Activated naive CD4-positive, alpha-beta T cell treated with anti-CD3 and anti-CD28 coated beads for 36 hours (primary cell): Measurements from ENCODE around the gene TRPV6. TPM values are rescaled to one million over a fixed set of nuclear protein-coding genes. Genes with fewer than 3 reads are reported as not detected.

Experiments used
- CTCF ChIA-PET: fragments of 350-600 bp; sonication (Branson Sonifier 250); formaldehyde crosslinking; loops from one replicate; lab custom pipeline; 2021; ENCODE audit warnings: antibody characterized with exemption; lab: Charles Lee
- DNase-seq: peaks from one replicate; pipeline ENCODE4 v3.0.0-alpha.2; 2020
- H3K27ac Mint-ChIP-seq: one replicate; pipeline ENCODE4 v1.8.0; 2021; ENCODE audit warnings: mild to moderate bottlenecking, mixed read lengths
- H3K27me3 Mint-ChIP-seq: one replicate; pipeline ENCODE4 v1.8.0; 2021; ENCODE audit warnings: low read depth, mixed read lengths
- H3K36me3 Mint-ChIP-seq: one replicate; pipeline ENCODE4 v1.8.0; 2021; ENCODE audit warnings: low read depth, mixed read lengths
- H3K4me1 Mint-ChIP-seq: one replicate; pipeline ENCODE4 v1.8.0; 2021; ENCODE audit warnings: low read depth, mixed read lengths
- H3K4me3 Mint-ChIP-seq: one replicate; pipeline ENCODE4 v1.8.0; 2021; ENCODE audit warnings: mild to moderate bottlenecking, moderate library complexity, mixed read lengths
- H3K9me3 Mint-ChIP-seq: one replicate; pipeline ENCODE4 v1.8.0; 2021; ENCODE audit warnings: mixed read lengths
- intact Hi-C: fragments of 100-400 bp; cut with micrococcal nuclease; formaldehyde crosslinking; loops from one replicate; pipeline ENCODE4 v1.15.1; 2023
- total RNA-seq, 2 experiments: library from RNA; stranded (reverse); gene quantifications; one replicate each; pipeline ENCODE4 v1.2.3, GENCODE V29; 2021

TRPV6 gene
- total RNA-seq, 2 experiments from 2014 or later: not detected

GRCh38 chr7:142905759-142906158 lies 20.2 kb upstream of the TRPV6 start:
- CTCF ChIA-PET: interaction anchor here (0.7 kb wide), 1 partner anchor 292 kb away, joined by 3 read pairs; no protein-coding TSS in a partner anchor
- intact Hi-C loops: no loop called here
- Mint-ChIP-seq H3K36me3 (peaks cover 1% of the 10 kb centered on the region), H3K27me3 (peaks cover 14% of the 10 kb centered on the region), H3K4me3 (no peak overlapping the region), H3K9me3 (peaks cover 4% of the 10 kb centered on the region), H3K4me1 (no peaks in the 10 kb centered on the region), H3K27ac (no peak overlapping the region)
- no peak for DNase-seq

DNA sequence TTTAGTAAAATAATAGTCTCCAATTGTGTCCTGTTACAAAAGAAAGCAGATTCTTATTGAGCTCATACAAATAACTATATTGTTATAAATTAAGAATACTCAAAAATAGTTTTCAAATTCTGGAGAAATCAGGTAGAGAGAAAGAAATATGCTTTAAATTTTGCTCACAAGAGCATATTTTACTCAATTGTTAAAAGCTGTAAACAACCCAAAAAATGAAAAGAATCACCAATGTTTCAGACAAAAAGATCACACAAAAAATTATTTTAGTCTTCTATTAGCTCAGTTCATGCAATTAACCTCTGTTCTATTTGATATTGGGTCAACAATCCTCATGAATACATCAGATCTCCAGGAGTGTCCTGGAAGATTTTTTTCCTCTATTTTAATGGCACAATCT lies 18.6 kb upstream of the TRPV6 start:
- no peak overlapping the region for H3K27ac Mint-ChIP-seq
- no peak overlapping the region for H3K4me3 Mint-ChIP-seq
- H3K27me3 Mint-ChIP-seq: peaks cover 7% of the 10 kb centered on the region
- H3K4me1 Mint-ChIP-seq: no peaks in the 10 kb centered on the region
- CTCF ChIA-PET: interaction anchor here (0.5 to 1.4 kb wide), 3 partner anchors 18 to 99 kb away, joined by 3 to 4 read pairs (median 3); no protein-coding TSS in a partner anchor
- H3K36me3 Mint-ChIP-seq: peaks cover 1% of the 10 kb centered on the region
- no peak for DNase-seq
- peaks cover 4% of the 10 kb centered on the region for H3K9me3 Mint-ChIP-seq
- intact Hi-C loops: no loop called here

- H3K27ac Mint-ChIP-seq: no peak overlapping the region
- intact Hi-C loops: no loop called here
- no peak overlapping the region for H3K4me3 Mint-ChIP-seq
- H3K36me3 Mint-ChIP-seq: peaks cover 1% of the 10 kb centered on the region
- H3K27me3 Mint-ChIP-seq: no peaks in the 10 kb centered on the region
- no peaks in the 10 kb centered on the region for H3K4me1 Mint-ChIP-seq
- peaks cover 4% of the 10 kb centered on the region for H3K9me3 Mint-ChIP-seq
- CTCF ChIA-PET: interaction anchor here (0.7 to 1.6 kb wide), 5 partner anchors 10 to 575 kb away, joined by 3 to 4 read pairs (median 3); no protein-coding TSS in a partner anchor
- no peak for DNase-seq
Observed at GRCh38 chr7:142901426-142902259, 16.1 kb upstream of the TRPV6 start.

DNA sequence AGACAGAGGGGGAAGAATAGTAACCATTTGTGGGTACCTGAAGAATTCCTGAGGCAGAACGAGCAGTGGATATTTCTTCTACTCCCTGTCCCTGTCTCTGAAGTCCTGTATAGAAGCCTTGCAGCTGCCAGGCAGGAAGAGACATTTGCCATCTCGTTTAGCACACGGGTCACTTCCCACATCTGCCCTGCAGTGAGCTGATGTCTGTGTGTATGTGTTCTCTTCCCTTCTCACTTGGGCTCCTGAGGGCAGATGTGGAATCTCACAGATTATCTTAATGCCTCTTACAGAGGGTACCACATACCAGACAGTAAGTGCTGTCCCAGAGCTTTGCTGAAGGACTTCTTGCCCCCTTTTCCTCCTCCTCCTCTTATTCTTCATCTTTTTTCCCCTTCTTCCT lies 14.1 kb upstream of the TRPV6 start:
- CTCF ChIA-PET: interaction anchor here (1.1 to 1.3 kb wide), 2 partner anchors 19 to 26 kb away, joined by 3 read pairs; no protein-coding TSS in a partner anchor
- intact Hi-C loops: no loop called here
- H3K27me3 Mint-ChIP-seq: no peaks in the 10 kb centered on the region
- no peak overlapping the region for H3K4me3 Mint-ChIP-seq
- H3K9me3 Mint-ChIP-seq: peaks cover 2% of the 10 kb centered on the region
- H3K27ac Mint-ChIP-seq: no peak overlapping the region
- H3K36me3 Mint-ChIP-seq: peaks cover 1% of the 10 kb centered on the region
- DNase-seq: no peak
- no peaks in the 10 kb centered on the region for H3K4me1 Mint-ChIP-seq

DNA sequence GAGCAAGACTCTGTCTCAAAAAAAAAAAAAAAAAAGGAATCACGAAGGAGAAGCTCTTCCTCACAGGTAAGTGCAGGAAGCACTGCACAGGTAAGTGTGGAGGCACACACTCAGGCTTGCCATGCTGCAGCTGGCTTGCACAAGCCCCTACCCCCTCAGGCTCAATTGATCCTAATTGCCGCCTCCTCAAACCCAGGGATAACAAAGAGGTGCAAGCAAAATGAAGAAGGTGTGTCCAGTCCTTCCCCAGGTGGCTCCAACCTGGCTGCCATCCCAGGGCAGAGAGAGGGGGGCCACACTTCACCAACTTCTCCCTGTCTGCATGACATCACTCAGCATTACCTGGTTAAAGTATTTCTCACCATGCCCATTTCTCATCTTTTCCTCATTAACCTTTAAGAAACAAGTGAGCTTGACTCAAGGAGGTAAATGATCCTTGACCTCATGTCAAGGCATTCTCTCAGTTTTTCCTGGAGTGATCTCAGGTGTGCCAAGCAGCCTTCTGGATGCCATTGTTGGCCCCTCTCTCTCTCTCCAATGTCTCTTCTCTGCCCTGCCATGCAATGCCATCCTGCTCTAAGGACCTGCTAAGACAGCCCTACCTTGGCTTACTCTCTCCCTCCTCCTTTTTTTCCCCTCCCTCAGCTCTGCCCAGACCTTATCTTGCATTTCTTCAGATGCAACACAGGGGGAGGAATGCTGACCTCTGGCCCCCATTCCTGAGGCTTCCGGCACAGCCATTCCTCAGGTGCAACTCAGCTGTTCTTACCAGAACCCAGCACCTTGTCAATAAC lies 13.0 kb upstream of the TRPV6 start:
- Mint-ChIP-seq H3K9me3 (peaks cover 2% of the 10 kb centered on the region), H3K27ac (no peak overlapping the region), H3K36me3 (peaks cover 1% of the 10 kb centered on the region), H3K27me3 (no peaks in the 10 kb centered on the region), H3K4me1 (no peaks in the 10 kb centered on the region), H3K4me3 (no peak overlapping the region)
- intact Hi-C loops: no loop called here
- CTCF ChIA-PET: interaction anchor here (0.7 to 1.1 kb wide), 2 partner anchors 18 to 540 kb away, joined by 3 to 5 read pairs; no protein-coding TSS in a partner anchor
- no peak for DNase-seq

DNA sequence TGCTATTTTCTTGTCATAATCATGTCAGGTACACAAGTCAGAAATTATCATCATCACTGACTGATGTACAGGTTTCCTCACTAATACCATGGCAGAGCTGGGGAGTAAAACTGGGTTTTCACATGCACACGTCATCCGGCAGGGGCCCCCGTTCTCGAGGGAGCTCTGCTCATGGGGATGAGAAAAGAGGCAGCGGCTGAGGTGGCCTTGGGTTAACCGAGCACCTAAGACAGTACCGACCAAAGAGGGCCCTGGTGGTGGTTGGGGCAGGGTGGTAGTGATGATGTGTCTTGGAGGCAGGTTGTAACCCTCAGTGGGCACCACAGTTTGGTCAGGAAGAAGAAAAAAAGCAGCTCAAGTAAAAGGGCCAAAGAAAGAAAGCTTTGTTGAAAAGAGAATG lies 12.1 kb upstream of the TRPV6 start:
- Mint-ChIP-seq H3K4me3 (no peak overlapping the region), H3K27ac (no peak overlapping the region), H3K9me3 (no peaks in the 10 kb centered on the region), H3K36me3 (no peaks in the 10 kb centered on the region), H3K27me3 (no peaks in the 10 kb centered on the region), H3K4me1 (no peaks in the 10 kb centered on the region)
- CTCF ChIA-PET: no interaction called here
- no peak for DNase-seq
- intact Hi-C loops: no loop called here

GRCh38 chr7:142896741-142897379 lies 11.3 kb upstream of the TRPV6 start:
- CTCF ChIA-PET: interaction anchor here (0.6 kb wide), 1 partner anchor 38 kb away, joined by 3 read pairs; no protein-coding TSS in a partner anchor
- H3K4me3 Mint-ChIP-seq: no peak overlapping the region
- no peaks in the 10 kb centered on the region for H3K27me3 Mint-ChIP-seq
- DNase-seq: no peak
- no peaks in the 10 kb centered on the region for H3K4me1 Mint-ChIP-seq
- H3K27ac Mint-ChIP-seq: no peak overlapping the region
- intact Hi-C loops: no loop called here
- no peaks in the 10 kb centered on the region for H3K36me3 Mint-ChIP-seq
- no peaks in the 10 kb centered on the region for H3K9me3 Mint-ChIP-seq

DNA sequence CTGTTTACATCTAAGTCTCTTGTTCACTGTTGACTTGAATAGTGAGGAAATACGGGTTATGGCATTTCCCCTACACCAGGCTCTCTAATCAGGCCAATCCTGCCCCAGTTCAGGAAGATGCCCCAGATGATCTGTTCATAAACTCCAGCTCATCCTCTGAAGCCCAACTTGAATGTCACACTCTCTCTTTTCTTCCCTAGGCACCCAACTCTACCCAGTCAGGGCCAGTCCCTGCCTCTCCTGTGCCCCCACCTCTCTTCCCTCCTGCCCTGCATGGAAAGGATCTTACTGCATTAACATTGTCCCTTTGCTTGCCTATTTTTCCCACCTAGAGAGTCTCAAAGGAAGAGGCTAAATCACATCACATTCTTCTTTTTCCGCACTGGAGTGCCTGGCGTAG lies 10.6 kb upstream of the TRPV6 start:
- DNase-seq: no peak
- H3K27me3 Mint-ChIP-seq: no peaks in the 10 kb centered on the region
- no peaks in the 10 kb centered on the region for H3K9me3 Mint-ChIP-seq
- H3K36me3 Mint-ChIP-seq: no peaks in the 10 kb centered on the region
- CTCF ChIA-PET: interaction anchor here (0.6 kb wide), 1 partner anchor 39 kb away, joined by 3 read pairs; no protein-coding TSS in a partner anchor
- H3K4me3 Mint-ChIP-seq: no peak overlapping the region
- H3K27ac Mint-ChIP-seq: no peak overlapping the region
- no peaks in the 10 kb centered on the region for H3K4me1 Mint-ChIP-seq
- intact Hi-C loops: no loop called here

- Mint-ChIP-seq H3K4me1 (no peaks in the 10 kb centered on the region), H3K27me3 (no peaks in the 10 kb centered on the region)
Observed at GRCh38 chr7:142894985-142895593, 9.5 kb upstream of the TRPV6 start.

DNA sequence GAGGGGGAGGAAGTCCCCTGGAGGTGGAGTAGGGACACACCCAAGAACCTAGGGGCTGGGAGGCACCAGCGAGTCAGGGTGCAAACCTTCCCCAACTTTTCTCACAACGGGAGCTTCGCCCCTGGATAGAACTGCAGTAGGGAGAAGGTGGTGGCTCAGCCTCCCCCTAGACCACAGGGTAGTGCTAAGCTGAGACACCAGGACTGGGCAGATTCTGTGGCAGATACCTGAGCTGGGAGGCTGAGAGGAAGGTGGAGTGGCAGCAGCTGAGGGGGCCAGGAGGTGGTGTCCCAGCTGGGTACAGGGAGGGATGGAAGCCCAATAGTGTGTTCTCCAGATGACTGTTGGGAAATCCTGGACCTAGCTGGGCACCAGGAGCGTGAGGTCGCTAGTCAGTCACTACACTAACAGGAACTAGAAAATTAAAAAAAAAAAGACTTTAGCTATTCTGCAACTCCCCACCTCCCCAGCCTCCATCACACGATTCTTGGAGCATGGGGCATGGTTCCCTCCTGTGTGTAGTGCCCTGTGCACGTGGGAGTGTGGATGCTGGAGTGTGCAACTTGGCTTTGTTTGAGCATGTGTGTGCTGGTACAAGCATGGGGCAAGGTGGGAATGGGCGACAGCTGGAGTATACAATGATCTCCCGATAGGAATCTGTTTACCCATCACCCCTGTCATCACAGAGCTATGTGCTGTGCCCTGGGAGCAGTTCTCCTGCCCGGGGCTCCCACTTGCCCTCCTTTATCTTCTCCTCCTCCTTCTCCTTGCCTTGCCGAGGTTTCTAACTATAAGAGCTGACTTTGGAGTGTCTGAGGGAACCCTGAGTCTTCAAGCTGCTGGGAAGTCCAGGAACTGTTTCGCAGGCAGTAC lies 8.8 kb upstream of the TRPV6 start:
- H3K4me3 Mint-ChIP-seq: no peak overlapping the region
- CTCF ChIA-PET: interaction anchor here (1.3 kb wide), 1 partner anchor 42 kb away, joined by 3 read pairs; no protein-coding TSS in a partner anchor
- no peak for DNase-seq
- H3K36me3 Mint-ChIP-seq: no peaks in the 10 kb centered on the region
- H3K27ac Mint-ChIP-seq: no peak overlapping the region
- intact Hi-C loops: no loop called here
- no peaks in the 10 kb centered on the region for H3K27me3 Mint-ChIP-seq
- no peaks in the 10 kb centered on the region for H3K4me1 Mint-ChIP-seq
- no peaks in the 10 kb centered on the region for H3K9me3 Mint-ChIP-seq

More at GRCh38 chr7:142894985-142895593, 9.5 kb upstream of the TRPV6 start:
- intact Hi-C loops: no loop called here
- no peak for DNase-seq
- Mint-ChIP-seq H3K27ac (no peak overlapping the region), H3K9me3 (no peaks in the 10 kb centered on the region), H3K36me3 (no peaks in the 10 kb centered on the region), H3K4me3 (no peak overlapping the region)
- CTCF ChIA-PET: interaction anchor here (1.3 kb wide), 1 partner anchor 41 kb away, joined by 3 read pairs; no protein-coding TSS in a partner anchor

DNA sequence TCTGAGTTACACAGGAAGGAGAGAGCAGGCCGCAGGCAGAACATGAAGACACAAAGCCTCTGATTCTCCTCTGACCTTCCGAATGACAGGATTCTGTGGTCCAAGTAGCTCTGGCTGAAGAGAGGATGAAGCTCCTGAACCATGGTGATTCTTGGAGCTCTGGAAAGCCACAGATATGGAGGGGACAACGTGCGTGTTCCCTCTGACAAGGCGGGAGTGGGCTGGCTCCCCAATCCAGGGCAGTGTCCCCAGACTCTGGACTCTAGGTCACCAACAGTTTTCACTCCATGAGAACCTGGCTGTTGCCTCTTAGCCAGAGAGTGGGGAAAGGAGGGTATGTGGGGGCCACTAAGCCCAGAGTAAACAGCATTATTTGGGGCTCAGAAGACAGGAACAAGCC lies 7.4 kb upstream of the TRPV6 start:
- no peaks in the 10 kb centered on the region for H3K27me3 Mint-ChIP-seq
- no peaks in the 10 kb centered on the region for H3K36me3 Mint-ChIP-seq
- CTCF ChIA-PET: interaction anchor here (1.1 kb wide), 1 partner anchor 12 kb away, joined by 3 read pairs; no protein-coding TSS in a partner anchor
- intact Hi-C loops: no loop called here
- no peaks in the 10 kb centered on the region for H3K4me1 Mint-ChIP-seq
- no peak for DNase-seq
- no peaks in the 10 kb centered on the region for H3K9me3 Mint-ChIP-seq
- H3K4me3 Mint-ChIP-seq: no peak overlapping the region
- no peak overlapping the region for H3K27ac Mint-ChIP-seq
